ENCODE results near the gene PLEKHA8.
A peak's percentile ranks its signal among the peaks of the same experiment; 100 is the strongest.

PLEKHA8 gene

GRCh38 chr7:30166155-30166840, 138.1 kb downstream of the PLEKHA8 start:
- peak in 6 of 56 donors; percentile 20 to 38 (median 22) for DNase-seq

GRCh38 chr7:30166841-30167235, 138.6 kb downstream of the PLEKHA8 start:
- DNase-seq, result no peak

DNA sequence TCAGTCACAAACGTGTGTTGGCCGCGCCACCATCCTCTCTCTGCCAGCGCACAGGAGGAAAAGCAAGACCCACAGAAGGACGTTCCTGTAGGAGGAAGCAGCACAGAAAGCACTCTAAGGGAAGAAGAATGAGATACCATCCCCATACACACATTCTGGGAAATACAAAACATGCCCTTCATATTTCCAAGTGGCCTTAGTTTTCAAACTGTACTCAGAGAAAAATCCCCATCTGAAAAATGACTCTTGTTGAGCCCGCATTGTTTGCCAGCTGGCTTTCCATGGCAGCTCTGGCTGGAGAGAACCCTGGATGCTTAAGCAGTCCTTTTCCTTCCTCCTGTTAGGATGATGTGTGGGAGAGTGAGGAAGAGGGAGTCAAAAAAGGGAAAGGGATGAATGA, 139.7 kb downstream of the PLEKHA8 start:
- DNase-seq, result no peak

GRCh38 chr7:30168835-30169573, 140.8 kb downstream of the PLEKHA8 start:
- DNase-seq, result no peak

DNA sequence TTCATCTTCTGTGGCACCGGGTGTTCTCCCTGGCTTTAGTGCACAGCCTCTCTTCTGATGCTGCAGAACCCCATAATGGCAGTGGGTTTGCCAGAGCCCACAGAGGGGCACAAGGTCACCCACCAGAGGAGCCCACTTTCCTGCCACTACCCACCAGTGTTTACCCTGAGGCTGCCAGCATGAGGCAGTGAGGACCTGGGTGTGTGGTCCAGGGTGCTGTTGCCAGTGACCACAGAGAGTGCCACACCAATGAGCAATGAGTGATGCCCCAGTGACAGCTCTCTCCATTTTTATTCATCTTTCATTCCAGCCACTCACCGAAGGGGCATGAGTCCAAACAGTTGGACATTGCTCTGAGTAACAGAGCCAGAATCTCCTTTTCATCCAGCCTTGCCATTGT, 141.4 kb downstream of the PLEKHA8 start:
- DNase-seq, result no peak

DNA sequence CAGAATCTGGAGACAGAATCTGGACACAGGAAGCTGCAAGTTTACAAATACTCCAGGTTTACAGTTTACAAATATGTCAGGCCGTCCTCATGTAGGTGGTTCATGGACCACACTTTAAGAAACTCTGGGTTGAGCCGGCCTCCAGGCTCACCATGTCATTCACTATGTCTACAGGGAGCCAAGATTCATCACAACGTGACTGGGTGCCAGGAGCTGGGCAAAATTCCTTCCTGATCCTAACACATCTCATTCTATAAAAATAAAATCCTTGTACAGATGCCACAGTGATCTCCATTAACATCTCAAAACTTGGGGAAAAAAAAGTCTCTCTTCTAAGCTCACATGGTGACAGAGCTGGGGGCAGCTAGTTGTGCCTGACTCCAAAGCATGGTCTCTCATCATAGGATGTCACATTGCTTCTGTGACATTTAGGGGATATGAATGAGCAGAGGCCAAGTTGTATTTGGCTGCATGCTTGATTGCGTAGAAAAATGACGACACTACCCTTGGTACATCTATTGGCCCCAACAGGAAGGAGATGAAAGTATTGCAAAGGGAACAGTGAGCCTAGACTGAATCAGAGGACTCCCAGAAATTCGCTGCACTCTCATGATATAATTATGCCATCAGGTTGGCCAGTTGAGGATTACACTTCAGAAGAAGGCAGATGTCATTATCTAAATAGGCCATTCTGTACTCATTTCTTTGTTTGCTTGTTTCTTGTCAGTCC, 142.4 kb downstream of the PLEKHA8 start:
- no peak for DNase-seq

- no peak for DNase-seq
Measured at GRCh38 chr7:30171766-30172447, 143.7 kb downstream of the PLEKHA8 start.

- no peak for DNase-seq
Measured at GRCh38 chr7:30172451-30172850, 144.2 kb downstream of the PLEKHA8 start.

DNA sequence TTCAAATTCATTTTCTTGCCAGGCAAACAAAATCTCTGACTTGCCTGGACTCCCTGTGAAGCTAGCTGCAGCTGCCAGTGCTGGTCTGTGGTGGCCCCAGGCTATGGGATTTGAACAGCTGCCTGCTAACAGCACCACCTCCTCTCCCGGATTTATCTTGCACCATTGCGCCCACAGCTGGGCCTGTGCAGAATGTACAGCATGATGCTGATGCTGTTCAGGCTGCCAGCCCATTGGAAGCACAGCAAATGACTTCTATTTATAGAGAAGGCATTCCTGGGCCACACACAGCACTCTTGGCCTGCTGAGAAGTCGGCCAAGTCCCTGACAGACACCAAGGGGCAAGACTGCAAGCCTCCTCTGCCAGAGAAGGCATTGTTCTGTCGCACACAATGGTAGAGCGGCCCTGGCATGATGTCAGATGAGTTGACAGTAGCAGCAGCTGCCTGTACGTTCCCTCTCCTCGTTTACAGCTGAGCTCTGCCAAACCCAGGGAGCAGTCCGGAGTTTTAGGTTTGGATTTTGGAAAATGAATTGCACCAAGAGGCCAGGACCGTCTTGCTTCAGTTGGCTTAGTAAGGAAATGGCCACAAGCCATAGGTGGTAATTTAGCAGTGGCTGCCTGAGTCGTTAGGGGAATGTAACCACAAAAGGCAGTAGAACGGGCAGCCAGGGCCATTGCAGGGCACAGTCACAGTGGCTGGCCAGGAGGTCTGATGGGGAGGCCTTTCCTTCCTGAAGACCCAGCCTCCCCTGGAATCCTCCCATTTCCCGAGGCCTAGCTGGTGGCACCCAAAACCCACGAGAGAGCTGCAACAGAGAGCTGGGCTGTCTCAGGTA, 145.1 kb downstream of the PLEKHA8 start:
- DNase-seq, result peak; percentile 40 to 99 (median 88)

GRCh38 chr7:30175180-30175579, 147.0 kb downstream of the PLEKHA8 start:
- no peak for DNase-seq

DNA sequence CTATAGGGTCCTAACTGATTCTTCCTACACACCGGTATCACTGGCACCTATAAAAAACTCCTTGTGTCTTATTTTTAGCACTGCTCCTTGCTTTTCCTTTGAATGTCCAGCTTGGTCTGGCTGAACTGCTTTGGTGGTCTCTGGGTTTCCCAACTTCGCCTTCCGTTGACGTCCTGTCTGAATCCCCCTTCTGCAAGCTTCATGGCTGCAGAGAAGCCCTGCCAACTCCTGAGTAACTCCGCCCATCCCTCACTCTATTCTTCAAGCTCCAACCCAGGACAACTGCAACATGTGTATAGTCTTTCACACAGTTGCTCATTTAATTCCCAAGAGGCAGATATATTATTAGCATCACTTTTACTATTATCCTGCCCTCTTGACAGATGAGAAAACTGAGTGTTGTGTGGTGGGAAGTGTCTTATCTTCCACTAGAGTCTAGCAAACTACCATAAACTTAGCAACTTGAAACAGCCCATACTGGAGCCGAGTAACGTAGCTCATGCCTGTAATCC, 147.5 kb downstream of the PLEKHA8 start:
- no peak for DNase-seq

DNA sequence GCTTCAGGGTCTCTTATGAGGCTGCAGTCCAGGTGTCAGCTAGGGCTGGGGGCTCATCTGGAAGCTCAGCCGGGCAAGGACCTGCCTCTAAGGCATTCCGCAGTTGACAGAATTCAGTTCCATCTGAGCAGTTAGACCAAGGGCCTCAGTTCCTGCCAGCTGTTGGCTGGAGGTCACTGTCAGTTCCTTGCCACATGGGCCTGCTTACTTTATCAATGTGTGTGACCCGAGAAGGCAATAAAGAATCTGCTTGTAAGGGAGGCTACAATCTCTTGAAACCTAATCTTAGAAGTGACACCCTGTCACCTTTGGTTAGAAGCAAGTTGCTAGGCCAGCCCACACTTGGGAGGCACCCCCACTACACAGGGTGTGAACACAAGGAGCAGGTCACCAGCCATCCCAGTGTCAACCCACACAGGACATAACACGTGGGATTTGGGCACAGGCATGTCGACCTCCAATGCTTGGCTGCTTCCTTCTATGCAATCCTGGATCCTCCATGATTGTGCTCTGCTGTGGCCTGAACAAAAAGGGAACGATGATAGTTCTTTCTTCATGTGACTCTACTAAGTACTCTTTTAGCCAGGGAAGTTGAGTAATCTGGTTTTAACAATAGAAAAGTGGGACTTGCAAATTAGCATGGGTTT, 148.4 kb downstream of the PLEKHA8 start:
- DNase-seq, result no peak

DNA sequence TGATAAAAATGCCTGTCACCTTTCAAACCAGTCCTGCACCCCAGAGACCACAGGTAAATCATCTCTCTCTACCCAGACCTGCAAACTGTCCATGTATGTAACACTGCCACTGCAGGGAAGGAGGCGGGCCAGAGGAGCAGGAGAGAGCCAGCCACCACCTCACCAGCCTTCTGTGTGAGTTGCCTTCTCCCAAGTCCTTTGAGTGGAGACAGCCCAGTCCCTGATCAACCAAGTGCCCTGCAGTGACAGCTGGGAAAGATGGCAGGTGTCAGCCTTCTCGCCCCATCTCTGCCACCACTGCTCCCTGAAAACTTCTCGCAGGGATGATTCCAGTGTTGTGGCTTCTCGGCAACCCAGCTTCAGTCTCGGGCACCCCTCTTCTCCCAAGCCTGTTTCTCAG, 149.0 kb downstream of the PLEKHA8 start:
- no peak for DNase-seq

DNA sequence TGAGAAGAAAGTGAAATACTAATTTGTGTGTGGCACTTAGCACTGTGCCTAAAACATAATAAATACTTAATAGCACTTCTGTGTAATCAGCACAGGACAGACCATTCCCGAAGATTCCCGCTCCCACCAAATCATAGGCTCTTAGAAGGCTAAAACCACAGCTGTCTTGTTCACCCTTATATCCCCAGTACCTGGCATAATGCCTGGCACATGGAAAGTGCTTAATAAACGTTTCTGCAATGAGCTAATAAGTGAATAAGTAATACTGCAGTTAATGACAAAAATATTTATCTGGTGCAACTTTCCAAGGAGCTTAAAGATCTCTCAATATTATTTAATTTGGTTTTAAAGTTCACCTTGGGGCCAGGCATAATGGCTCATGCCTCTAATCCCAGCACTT, 149.8 kb downstream of the PLEKHA8 start:
- DNase-seq, result no peak

DNA sequence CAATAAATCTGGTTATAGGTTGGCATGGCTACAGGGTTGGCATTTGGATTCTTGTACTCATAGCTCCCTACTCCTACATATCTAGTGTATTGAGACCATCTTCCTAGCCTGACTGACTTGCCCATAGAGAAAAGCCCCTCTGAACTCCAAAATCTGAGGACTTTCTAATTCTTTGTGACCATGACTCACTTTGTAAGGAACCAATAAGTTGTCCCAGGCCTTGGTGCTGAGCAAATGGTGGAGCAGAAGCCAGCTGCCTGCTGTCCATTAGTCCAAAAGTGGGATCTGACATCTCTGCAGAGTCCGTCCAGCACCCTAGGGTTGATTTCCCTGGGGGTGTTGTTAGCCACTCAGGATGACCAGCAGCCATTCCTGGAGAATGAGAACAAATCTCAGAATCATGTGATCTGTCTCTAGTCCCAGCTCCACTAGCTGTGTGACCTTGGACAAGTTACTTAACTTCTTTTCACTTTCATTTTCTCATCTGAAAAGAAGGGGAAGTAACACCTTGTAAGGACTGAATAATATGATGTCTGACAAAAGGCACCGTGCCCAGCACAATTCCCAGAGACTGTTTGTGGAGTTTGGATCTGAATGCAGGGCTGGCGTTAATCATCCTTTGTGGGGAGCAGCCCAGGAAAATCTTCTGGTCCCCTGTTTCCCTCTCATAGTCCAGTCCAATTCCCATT, 150.7 kb downstream of the PLEKHA8 start:
- DNase-seq, result no peak
